Measurements from ENCODE around the gene LCP2. TPM values are rescaled to one million over a fixed set of nuclear protein-coding genes. Genes with fewer than 3 reads are reported as not detected.

LCP2 gene
- total RNA-seq, 4 donors from 2014 or later, result 1.5 to 8.9 (median 7.7) TPM; not detected in 1

- no peaks in the 10 kb centered on the region for H3K4me1 ChIP-seq
- H3K36me3 ChIP-seq, result no peaks in the 10 kb centered on the region
- H3K9me3 ChIP-seq, result no peaks in the 10 kb centered on the region
- no peak for TF ChIP-seq EP300 (IDR thresholded peaks at IDR 0.05)
- no peak for TF ChIP-seq POLR2AphosphoS5 (IDR thresholded peaks at IDR 0.05)
- TF ChIP-seq CTCF (IDR thresholded peaks at IDR 0.05), result no peak
- no peak for TF ChIP-seq POLR2A (IDR thresholded peaks at IDR 0.05)
- 64% methylated on average over 1 of the region's 1 CpG for WGBS
- no peak overlapping the region for H3K27ac ChIP-seq
- no peak overlapping the region for H3K4me3 ChIP-seq
- DNase-seq (ENCODE audit: low spot score in 2 of 2), result no peak
- H3K27me3 ChIP-seq, result no peaks in the 10 kb centered on the region
Observed at GRCh38 chr5:170211575-170212334, 85.8 kb downstream of the LCP2 start.

GRCh38 chr5:170206958-170207357 lies 90.6 kb downstream of the LCP2 start:
- no peak for DNase-seq (ENCODE audit: low spot score in 2 of 2)
- TF ChIP-seq POLR2A (IDR thresholded peaks at IDR 0.05), result no peak
- TF ChIP-seq CTCF (IDR thresholded peaks at IDR 0.05), result no peak
- TF ChIP-seq EP300 (IDR thresholded peaks at IDR 0.05), result no peak
- TF ChIP-seq POLR2AphosphoS5 (IDR thresholded peaks at IDR 0.05), result no peak
- H3K4me3 ChIP-seq, result no peak overlapping the region
- H3K9me3 ChIP-seq, result no peaks in the 10 kb centered on the region
- no peaks in the 10 kb centered on the region for H3K36me3 ChIP-seq
- H3K27me3 ChIP-seq, result no peaks in the 10 kb centered on the region
- H3K27ac ChIP-seq, result no peak overlapping the region
- WGBS, result 90% methylated on average over 8 of the region's 8 CpGs
- no peaks in the 10 kb centered on the region for H3K4me1 ChIP-seq

GRCh38 chr5:170206216-170206615 lies 91.4 kb downstream of the LCP2 start:
- DNase-seq (ENCODE audit: low spot score in 2 of 2), result no peak
- Histone ChIP-seq H3K4me1 (no peaks in the 10 kb centered on the region), H3K9me3 (no peaks in the 10 kb centered on the region), H3K27ac (no peak overlapping the region), H3K36me3 (no peaks in the 10 kb centered on the region), H3K4me3 (no peak overlapping the region), H3K27me3 (no peaks in the 10 kb centered on the region)
- WGBS, result 55% methylated on average over 3 of the region's 3 CpGs
- no peak for TF ChIP-seq EP300 (IDR thresholded peaks at IDR 0.05)

GRCh38 chr5:170204202-170204601 lies 93.4 kb downstream of the LCP2 start:
- H3K4me1 ChIP-seq, result no peaks in the 10 kb centered on the region
- no peaks in the 10 kb centered on the region for H3K9me3 ChIP-seq
- 75% methylated on average over 5 of the region's 5 CpGs for WGBS
- no peak for DNase-seq (ENCODE audit: low spot score in 2 of 2)
- H3K27me3 ChIP-seq, result no peaks in the 10 kb centered on the region
- TF ChIP-seq CTCF (IDR thresholded peaks at IDR 0.05) (no peak), POLR2A (IDR thresholded peaks at IDR 0.05) (no peak), POLR2AphosphoS5 (IDR thresholded peaks at IDR 0.05) (no peak), EP300 (IDR thresholded peaks at IDR 0.05) (no peak)
- H3K4me3 ChIP-seq, result no peak overlapping the region
- no peak overlapping the region for H3K27ac ChIP-seq
- H3K36me3 ChIP-seq, result no peaks in the 10 kb centered on the region

- Histone ChIP-seq H3K9me3 (no peaks in the 10 kb centered on the region), H3K27me3 (peaks cover 8% of the 10 kb centered on the region), H3K4me1 (no peaks in the 10 kb centered on the region), H3K27ac (no peak overlapping the region), H3K4me3 (no peak overlapping the region), H3K36me3 (no peaks in the 10 kb centered on the region)
- WGBS, result 57% methylated on average over 2 of the region's 2 CpGs
- DNase-seq (ENCODE audit: low spot score in 2 of 2), result no peak
- TF ChIP-seq CTCF (IDR thresholded peaks at IDR 0.05) (no peak), POLR2A (IDR thresholded peaks at IDR 0.05) (no peak), POLR2AphosphoS5 (IDR thresholded peaks at IDR 0.05) (no peak), EP300 (IDR thresholded peaks at IDR 0.05) (no peak)
Observed at GRCh38 chr5:170202117-170202516, 95.5 kb downstream of the LCP2 start.
